Endothelial cell of umbilical vein (primary cell): ENCODE results near the gene EMX1. TPM values are rescaled to one million over a fixed set of nuclear protein-coding genes. Genes with fewer than 3 reads are reported as not detected.

ENCODE experiments used
- BruUV-seq: library from RNA; stranded (reverse); fragments of 400-500 nt; replicated peaks from 2 replicates; lab custom pipeline; 2021; lab: Mats Ljungman, UMichigan
- CTCF ChIA-PET: fragments of 300-600, 350-600 bp; sonication (Branson Sonifier 250); formaldehyde crosslinking; loops from one replicate; lab custom pipeline; 2021; ENCODE audit warnings: antibody characterized with exemption, inconsistent platforms; lab: Charles Lee
- POLR2A ChIA-PET: fragments of 300-600, 350-600 bp; sonication (Branson Sonifier 250); formaldehyde crosslinking; loops from one replicate; lab custom pipeline; 2021; ENCODE audit warnings: antibody characterized with exemption, inconsistent platforms; lab: Charles Lee
- DNase-seq: peaks from one replicate; pipeline ENCODE4 v3.0.0-alpha.2; 2011; ENCODE audit warnings: low read depth, low spot score
- FAIRE-seq: peaks from 2 replicates; lab custom pipeline; 2011; peaks lifted over from hg19 to GRCh38; lab: Jason Lieb, UNC
- H2AFZ ChIP-seq: 2 replicates; pipeline ENCODE4 v1.6.0; 2012; ENCODE audit warnings: low read depth, low read length, control low read depth, inconsistent platforms
- H3K27ac ChIP-seq: 2 replicates; pipeline ENCODE4 v1.5.1; 2011; ENCODE audit warnings: low read depth, mild to moderate bottlenecking, control low read depth, low read length, moderate library complexity; ENCODE audit not compliant: insufficient read depth
- H3K27me3 ChIP-seq, 2 experiments: 2 replicates each; pipeline versions ENCODE4 v1.6.0 to v1.6.1; 2011; ENCODE audit warnings: low read length in 2 of 2, mixed read lengths in 1 of 2; ENCODE audit not compliant: control insufficient read depth in 2 of 2, insufficient read depth in 2 of 2
- H3K36me3 ChIP-seq, 2 experiments: 2 replicates in 1 of 2; 3 replicates in 1 of 2; pipeline ENCODE4 v1.5.1; 2011; ENCODE audit warnings: low read length in 2 of 2, mild to moderate bottlenecking in 1 of 2, moderate library complexity in 1 of 2; ENCODE audit not compliant: control insufficient read depth in 2 of 2, insufficient read depth in 2 of 2; ENCODE audit errors: extremely low read depth in 1 of 2
- H3K4me1 ChIP-seq: 3 replicates; pipeline ENCODE4 v1.5.1; 2011; ENCODE audit warnings: mild to moderate bottlenecking, low read length; ENCODE audit not compliant: control insufficient read depth, insufficient read depth; ENCODE audit errors: extremely low read depth
- H3K4me2 ChIP-seq: 2 replicates; pipeline ENCODE4 v1.6.1; 2011; ENCODE audit warnings: low read length, control low read depth, mixed read lengths; ENCODE audit not compliant: insufficient read depth
- H3K4me3 ChIP-seq, 3 experiments: fragments of 200-600 bp in 1 of 3; sonication (generic), shearing (Covaris generic) in 1 of 3; replicated peaks in 1 of 3; 2 replicates each; pipeline ENCODE4 v1.5.1; 2011 to 2016; ENCODE audit warnings: control low read depth in 3 of 3, low read length in 3 of 3, mild to moderate bottlenecking in 2 of 3, inconsistent platforms in 1 of 3, low read depth in 1 of 3, moderate library complexity in 1 of 3; ENCODE audit not compliant: insufficient read depth in 1 of 3
- H3K79me2 ChIP-seq: 2 replicates; pipeline ENCODE4 v1.6.0; 2012; ENCODE audit warnings: low read length, inconsistent platforms; ENCODE audit not compliant: control insufficient read depth, insufficient read depth
- H3K9ac ChIP-seq: replicated peaks from 2 replicates; pipeline ENCODE3; 2011; ENCODE audit warnings: low read length, control low read depth; ENCODE audit not compliant: insufficient read depth; ENCODE audit errors: extremely low read depth
- H3K9me1 ChIP-seq: replicated peaks from 3 replicates; pipeline ENCODE4 v1.6.0; 2011; ENCODE audit warnings: mild to moderate bottlenecking, low read length; ENCODE audit not compliant: control insufficient read depth, insufficient read depth; ENCODE audit errors: extremely low read depth
- H3K9me3 ChIP-seq: replicated peaks from 2 replicates; pipeline ENCODE4 v1.5.1; 2012; ENCODE audit warnings: low read length, inconsistent platforms; ENCODE audit not compliant: control insufficient read depth, insufficient read depth
- H4K20me1 ChIP-seq: replicated peaks from 2 replicates; pipeline ENCODE3; 2011; ENCODE audit warnings: mild to moderate bottlenecking, low read length; ENCODE audit not compliant: control insufficient read depth, insufficient read depth; ENCODE audit errors: extremely low read depth
- CTCF ChIP-seq, 2 donors: IDR thresholded peaks; 1 replicate in 1 of 2; 2 replicates in 1 of 2; pipeline ENCODE4 v1.5.1; 2011; ENCODE audit warnings: low read length in 2 of 2, mild to moderate bottlenecking in 2 of 2, moderate library complexity in 2 of 2, control low read depth in 1 of 2, inconsistent platforms in 1 of 2, low read depth in 1 of 2; ENCODE audit not compliant: insufficient read depth in 1 of 2; ENCODE audit errors: extremely low read depth in 1 of 2
- EZH2 ChIP-seq: IDR thresholded peaks from 2 replicates; pipeline ENCODE4 v1.6.1; 2012; ENCODE audit warnings: borderline replicate concordance, low read depth, mild to moderate bottlenecking, moderate library complexity, low read length, inconsistent platforms; ENCODE audit not compliant: severe bottlenecking
- FOS ChIP-seq: IDR thresholded peaks from 2 replicates; pipeline ENCODE4 v1.6.1; 2011; ENCODE audit warnings: mild to moderate bottlenecking, low read length, moderate library complexity, borderline replicate concordance; ENCODE audit not compliant: insufficient read depth
- GATA2 ChIP-seq: IDR thresholded peaks from 2 replicates; pipeline ENCODE4 v1.7.0; 2011; ENCODE audit warnings: low read depth, mild to moderate bottlenecking, moderate library complexity, mixed read lengths, low read length; ENCODE audit not compliant: insufficient read length, insufficient read depth
- JUN ChIP-seq: IDR thresholded peaks from 2 replicates; pipeline ENCODE4 v1.6.1; 2011; ENCODE audit warnings: borderline replicate concordance, low read depth; ENCODE audit not compliant: insufficient read length, insufficient read depth
- MAX ChIP-seq: IDR thresholded peaks from 2 replicates; pipeline ENCODE4 v1.6.1; 2011; ENCODE audit not compliant: insufficient read depth, insufficient read length
- MYC ChIP-seq: IDR thresholded peaks from one replicate; pipeline ENCODE4 v1.6.1; 2011; ENCODE audit warnings: mild to moderate bottlenecking, low read depth, low read length
- POLR2A ChIP-seq: IDR thresholded peaks from 2 replicates; pipeline ENCODE4 v1.6.1; 2012; ENCODE audit warnings: low read depth, mild to moderate bottlenecking, control low read depth, low read length
- POLR2AphosphoS5 ChIP-seq: IDR thresholded peaks from 2 replicates; pipeline ENCODE4 v1.6.1; 2012; ENCODE audit warnings: low read depth, mild to moderate bottlenecking, control low read depth, low read length, moderate library complexity; ENCODE audit not compliant: insufficient read depth
- dilution Hi-C: fragments of 300-500 bp; cut with MboI; formaldehyde crosslinking; loops from one replicate; pipeline ENCODE4 v1.15.0; 2019; ENCODE audit warnings: low sequenced_read_pairs; ENCODE audit not compliant: extremely low pct_ligation_motif_present
- intact Hi-C: fragments of 100-400 bp; cut with micrococcal nuclease; formaldehyde crosslinking; loops from one replicate; pipeline ENCODE4 v1.10.0; 2022
- polyA plus RNA-seq, 4 experiments: library from polyadenylated mRNA; depleted of rRNA in 3 of 4; stranded (reverse) in 3 of 4; unstranded in 1 of 4; fragments of >200 nt; gene quantifications; 2 replicates each; pipeline versions ENCODE4 v1.2.1 to v1.2.3, GENCODE V29; 2011 to 2012; ENCODE audit warnings: missing spikeins in 1 of 4
- total RNA-seq: library from RNA; stranded (reverse); gene quantifications from 2 replicates; pipeline ENCODE4 v1.2.3, GENCODE V29; 2021

EMX1 gene
- total and polyA plus RNA-seq, 2 donors (not counting 3 experiments of a cell fraction or from before 2014, with no cell fraction given) = not detected

DNA sequence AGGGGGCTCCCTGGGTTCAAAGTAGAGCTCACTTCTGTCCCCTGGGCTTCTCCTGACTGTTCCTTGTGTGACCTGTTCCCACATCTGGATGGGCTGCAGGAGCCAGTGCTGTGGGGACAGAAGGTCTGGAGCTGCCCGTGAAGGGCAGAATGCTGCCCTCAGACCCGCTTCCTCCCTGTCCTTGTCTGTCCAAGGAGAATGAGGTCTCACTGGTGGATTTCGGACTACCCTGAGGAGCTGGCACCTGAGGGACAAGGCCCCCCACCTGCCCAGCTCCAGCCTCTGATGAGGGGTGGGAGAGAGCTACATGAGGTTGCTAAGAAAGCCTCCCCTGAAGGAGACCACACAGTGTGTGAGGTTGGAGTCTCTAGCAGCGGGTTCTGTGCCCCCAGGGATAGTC, 15.5 kb downstream of the EMX1 start:
- no peaks in the 10 kb centered on the region for H3K9me3 ChIP-seq
- ChIA-PET POLR2A (interaction anchor here (0.5 kb wide), 1 partner anchor 369 kb away, joined by 4 read pairs; no protein-coding TSS in a partner anchor), CTCF (interaction anchor here (4.1 kb wide), 1 partner anchor 39 kb away, joined by 26 read pairs; no protein-coding TSS in a partner anchor)
- TF ChIP-seq GATA2 = no peak
- no peak for TF ChIP-seq FOS
- TF ChIP-seq JUN = no peak
- no peak for TF ChIP-seq POLR2AphosphoS5
- no peak for TF ChIP-seq EZH2
- TF ChIP-seq POLR2A = no peak
- no peak for TF ChIP-seq MYC
- no peak for TF ChIP-seq MAX
- no peak for TF ChIP-seq CTCF (IDR thresholded peaks at IDR 0.05; ENCODE audit: extremely low read depth in 1 of 2, insufficient read depth in 1 of 2, low read depth in 1 of 2, low read length in 2 of 2)
- FAIRE-seq (no peak), DNase-seq (no peak)
- no peaks in the 10 kb centered on the region for H3K9me1 ChIP-seq
- H3K36me3 ChIP-seq = no peaks in the 10 kb centered on the region
- BruUV-seq = no TSS peak
- no peak overlapping the region for H3K9ac ChIP-seq
- H3K4me1 ChIP-seq = no peaks in the 10 kb centered on the region
- H3K4me2 ChIP-seq = no peak overlapping the region
- H3K27me3 ChIP-seq = peaks cover 28 to 41% of the 10 kb centered on the region in 2 experiments
- intact Hi-C loops = no loop called here
- no peaks in the 10 kb centered on the region for H3K79me2 ChIP-seq
- H2AFZ ChIP-seq = no peak overlapping the region
- no peaks in the 10 kb centered on the region for H4K20me1 ChIP-seq
- H3K4me3 ChIP-seq = no peak overlapping the region
- dilution Hi-C loops = no loop called here
- H3K27ac ChIP-seq = no peak overlapping the region
